Measurements from ENCODE around the gene POU3F2.

Gene POU3F2

GRCh38 chr6:98844244-98845210 lies 10.2 kb downstream of the POU3F2 start:
- DNase-seq: no peak

- DNase-seq: peak in 1 of 2 donors; percentile 93
Observed at GRCh38 chr6:98845211-98846020, 11.0 kb downstream of the POU3F2 start.

GRCh38 chr6:98846021-98846380 lies 11.6 kb downstream of the POU3F2 start:
- no peak for DNase-seq

- no peak for DNase-seq
Observed at GRCh38 chr6:98847416-98847778, 13.0 kb downstream of the POU3F2 start.

- no peak for DNase-seq
Observed at GRCh38 chr6:98847779-98848538, 13.6 kb downstream of the POU3F2 start.

GRCh38 chr6:98848539-98849242 lies 14.3 kb downstream of the POU3F2 start:
- DNase-seq: no peak

- no peak for DNase-seq
Observed at GRCh38 chr6:98864497-98864896, 30.1 kb downstream of the POU3F2 start.

GRCh38 chr6:98871057-98871456 lies 36.7 kb downstream of the POU3F2 start:
- DNase-seq: no peak

GRCh38 chr6:98871821-98872220 lies 37.4 kb downstream of the POU3F2 start:
- DNase-seq: no peak

- DNase-seq: peak in 1 of 2 donors; percentile 2
Observed at GRCh38 chr6:98875375-98875774, 41.0 kb downstream of the POU3F2 start.

- DNase-seq: no peak
Observed at GRCh38 chr6:98877250-98877649, 42.9 kb downstream of the POU3F2 start.

GRCh38 chr6:98880486-98880885 lies 46.1 kb downstream of the POU3F2 start:
- DNase-seq: no peak

GRCh38 chr6:98885330-98885729 lies 51.0 kb downstream of the POU3F2 start:
- DNase-seq: no peak

- DNase-seq: no peak
Observed at GRCh38 chr6:98887650-98888049, 53.3 kb downstream of the POU3F2 start.
